Aorta (tissue), 5 donors: ENCODE data around the gene AFAP1L1. TPM values are rescaled to one million over a fixed set of nuclear protein-coding genes. Genes with fewer than 3 reads are reported as not detected.

Experiments
- ATAC-seq: fragments of 200-7000 bp; cut with Tn5 transposase; one replicate; pipeline ENCODE4 v1.9.1; 2022; ENCODE audit warnings: moderate library complexity; ENCODE audit not compliant: low FRiP score
- DNase-seq, 2 donors: peaks; one replicate each; pipeline ENCODE4 v3.0.0-alpha.2; 2020
- H3K27ac ChIP-seq, 2 donors: one replicate each; pipeline ENCODE4 v1.5.1; 2013; ENCODE audit warnings: low read length in 2 of 2, mild to moderate bottlenecking in 2 of 2, moderate library complexity in 2 of 2, control low read depth in 1 of 2, inconsistent platforms in 1 of 2, low read depth in 1 of 2
- H3K27me3 ChIP-seq, 2 donors: one replicate each; pipeline ENCODE4 v1.6.1; 2013; ENCODE audit warnings: control low read depth in 1 of 2, low read length in 1 of 2, mild to moderate bottlenecking in 1 of 2, moderate library complexity in 1 of 2; ENCODE audit not compliant: insufficient read depth in 2 of 2, control insufficient read depth in 1 of 2
- H3K36me3 ChIP-seq, 2 donors: one replicate each; pipeline ENCODE4 v1.6.1; 2013; ENCODE audit warnings: control low read depth in 1 of 2, low read length in 1 of 2, mild to moderate bottlenecking in 1 of 2; ENCODE audit not compliant: insufficient read depth in 2 of 2, control insufficient read depth in 1 of 2
- H3K4me1 ChIP-seq, 2 donors: one replicate each; pipeline ENCODE4 v1.6.1; 2013; ENCODE audit warnings: low read length in 2 of 2, control low read depth in 1 of 2, mild to moderate bottlenecking in 1 of 2, moderate library complexity in 1 of 2; ENCODE audit not compliant: insufficient read depth in 2 of 2, control insufficient read depth in 1 of 2
- H3K4me3 ChIP-seq, 2 donors: one replicate each; pipeline ENCODE4 v1.5.1; 2013; ENCODE audit warnings: low read length in 2 of 2, control low read depth in 1 of 2, mild to moderate bottlenecking in 1 of 2
- H3K9me3 ChIP-seq: one replicate; pipeline ENCODE4 v1.6.1; 2013; ENCODE audit warnings: mild to moderate bottlenecking, low read length; ENCODE audit not compliant: control insufficient read depth
- WGBS, 2 donors: extraction: QIAGEN DNeasy Blood & Tissue Kit; methylation state at CpG; one replicate each; pipeline ENCODE4 v1.1.7; 2013; 5-methylcytosine and 5-hydroxymethylcytosine counted together
- intact Hi-C, 2 donors: fragments of 100-400 bp; cut with DNase I; formaldehyde crosslinking; loops; one replicate each; pipeline versions ENCODE4 v1.14.2 to v1.15.0; 2022
- polyA plus RNA-seq, 2 donors: library from polyadenylated mRNA; stranded (reverse); fragments of 200-250 nt; gene quantifications; one replicate each; pipeline ENCODE4 v1.2.3, GENCODE V29; 2013
- total RNA-seq, 2 donors: library from RNA; stranded (reverse); fragmentation: NEBNext Ultra II Directional; extraction: Animal tissue kit (Norgen Biotek cat#: 25700); gene quantifications; one replicate each; pipeline ENCODE4 v1.2.1, GENCODE V29; 2021
- donor health status: healthy with polysubstance abuse.
- donor health status: Bipolar disorder and iron deficiency.
- donor health status: DM: no; HTN: no; CAD: no.
- donor health status: DM: no; HTN: no; CAD: no.
- donor health status: DM: yes; HTN: yes; CAD: no.

Gene AFAP1L1
- total and polyA plus RNA-seq, 4 donors, result 1.3 to 27.9 (median 7.7) TPM

DNA sequence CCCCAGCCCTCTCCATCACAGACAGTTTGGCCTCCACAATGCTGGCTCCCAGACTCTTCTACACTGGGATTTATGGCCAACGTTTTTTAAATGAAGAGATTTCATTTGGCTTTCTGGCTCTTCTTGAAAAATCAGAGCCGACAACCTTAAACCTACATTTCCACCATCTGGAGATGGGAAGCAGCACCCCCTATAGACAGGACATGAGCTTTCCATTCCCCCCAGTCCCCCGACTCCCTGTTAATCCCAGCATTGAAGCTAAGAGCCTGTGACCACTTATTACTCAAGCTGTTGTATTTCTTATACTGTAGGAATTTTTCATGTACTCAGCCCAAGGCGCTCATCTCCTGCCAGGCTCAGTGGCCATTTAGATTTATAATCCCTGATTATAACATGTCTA lies 34.0 kb upstream of the AFAP1L1 start:
- intact Hi-C loops, result no loop called here
- ATAC-seq (no peak), DNase-seq (no peak)
- H3K27me3 ChIP-seq, result no peaks in the 10 kb centered on the region
- H3K27ac ChIP-seq, result no peak overlapping the region
- no peaks in the 10 kb centered on the region for H3K36me3 ChIP-seq
- 54 to 57% methylated on average over 4 of the region's 4 CpGs for WGBS, 2 donors
- no peak overlapping the region for H3K4me3 ChIP-seq
- H3K4me1 ChIP-seq, result no peaks in the 10 kb centered on the region
- no peaks in the 10 kb centered on the region for H3K9me3 ChIP-seq

DNA sequence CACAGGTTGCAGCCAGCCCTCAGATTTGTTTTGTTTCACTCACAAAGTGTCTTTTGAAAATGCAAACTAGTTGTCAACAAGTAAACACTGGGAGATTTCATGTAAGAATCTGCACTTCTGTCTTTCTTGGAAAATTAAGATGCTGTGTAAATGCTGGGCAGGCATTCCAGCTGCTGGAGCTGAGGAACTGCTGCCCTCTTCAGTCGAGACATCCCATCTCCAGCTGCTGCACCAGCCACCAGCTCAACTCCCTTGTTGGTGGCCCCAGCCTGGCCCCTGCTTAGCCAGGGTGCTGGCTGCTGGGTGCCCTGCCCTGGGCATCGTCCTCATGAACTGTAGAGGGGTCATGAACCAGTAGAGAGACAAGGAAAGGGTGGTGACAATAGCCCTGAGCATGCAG lies 33.1 kb upstream of the AFAP1L1 start:
- 55 to 60% methylated on average over 2 of the region's 2 CpGs for WGBS, 2 donors
- H3K36me3 ChIP-seq, result no peaks in the 10 kb centered on the region
- ATAC-seq, result no peak
- H3K27ac ChIP-seq, result no peak overlapping the region
- no peak overlapping the region for H3K4me3 ChIP-seq
- DNase-seq, result no peak
- no peaks in the 10 kb centered on the region for H3K27me3 ChIP-seq
- H3K4me1 ChIP-seq, result no peaks in the 10 kb centered on the region
- intact Hi-C loops, result no loop called here
- H3K9me3 ChIP-seq, result no peaks in the 10 kb centered on the region

- no peaks in the 10 kb centered on the region for H3K4me1 ChIP-seq
- H3K27me3 ChIP-seq, result no peaks in the 10 kb centered on the region
- no peak overlapping the region for H3K4me3 ChIP-seq
- WGBS, 2 donors, result 77 to 92% methylated on average over 2 of the region's 2 CpGs
- ATAC-seq (no peak), DNase-seq (no peak)
- no peaks in the 10 kb centered on the region for H3K36me3 ChIP-seq
- H3K27ac ChIP-seq, result no peak overlapping the region
- intact Hi-C loops, result no loop called here
- H3K9me3 ChIP-seq, result no peaks in the 10 kb centered on the region
Observed at GRCh38 chr5:149239917-149240316, 31.7 kb upstream of the AFAP1L1 start.

- WGBS, 2 donors, result 44 to 46% methylated on average over 13 of the region's 13 CpGs
- peak in 1 of 2 donors; percentile 77 for DNase-seq
- Histone ChIP-seq H3K36me3 (no peaks in the 10 kb centered on the region), H3K27me3 (no peaks in the 10 kb centered on the region), H3K4me1 (no peaks in the 10 kb centered on the region), H3K4me3 (no peak overlapping the region), H3K9me3 (no peaks in the 10 kb centered on the region), H3K27ac (no peak overlapping the region)
- intact Hi-C loops, result no loop called here
- no peak for ATAC-seq
Observed at GRCh38 chr5:149240354-149240998, 31.2 kb upstream of the AFAP1L1 start.

- H3K4me3 ChIP-seq, result no peak overlapping the region
- WGBS, 2 donors, result 93 to 97% methylated on average over 3 of the region's 3 CpGs
Observed at GRCh38 chr5:149242339-149242738, 29.3 kb upstream of the AFAP1L1 start.

GRCh38 chr5:149246906-149247305 lies 24.8 kb upstream of the AFAP1L1 start:
- intact Hi-C loops, result no loop called here
- Histone ChIP-seq H3K9me3 (no peaks in the 10 kb centered on the region), H3K36me3 (peaks cover 0 to 2% of the 10 kb centered on the region in 2 donors), H3K27me3 (no peaks in the 10 kb centered on the region), H3K4me1 (no peaks in the 10 kb centered on the region), H3K27ac (no peak overlapping the region), H3K4me3 (no peak overlapping the region)
- 88 to 91% methylated on average over 4 of the region's 4 CpGs for WGBS, 2 donors
- no peak for ATAC-seq
- DNase-seq, result no peak

More at GRCh38 chr5:149242339-149242738, 29.3 kb upstream of the AFAP1L1 start:
- DNase-seq (no peak), ATAC-seq (no peak)
- H3K9me3 ChIP-seq, result no peaks in the 10 kb centered on the region
- intact Hi-C loops, result no loop called here
- H3K27ac ChIP-seq, result no peak overlapping the region
- H3K27me3 ChIP-seq, result no peaks in the 10 kb centered on the region
- no peaks in the 10 kb centered on the region for H3K4me1 ChIP-seq
- no peaks in the 10 kb centered on the region for H3K36me3 ChIP-seq

GRCh38 chr5:149247726-149248125 lies 23.9 kb upstream of the AFAP1L1 start:
- Histone ChIP-seq H3K27ac (no peak overlapping the region), H3K4me1 (no peaks in the 10 kb centered on the region), H3K9me3 (no peaks in the 10 kb centered on the region), H3K4me3 (no peak overlapping the region), H3K27me3 (no peaks in the 10 kb centered on the region), H3K36me3 (peaks cover 0 to 2% of the 10 kb centered on the region in 2 donors)
- intact Hi-C loops, result no loop called here
- DNase-seq (no peak), ATAC-seq (no peak)
- 90 to 94% methylated on average over 8 of the region's 8 CpGs for WGBS, 2 donors

- intact Hi-C loops, result no loop called here
- DNase-seq, result no peak
- 63 to 65% methylated on average over 4 of the region's 4 CpGs for WGBS, 2 donors
- Histone ChIP-seq H3K4me1 (no peaks in the 10 kb centered on the region), H3K36me3 (peaks cover 0 to 2% of the 10 kb centered on the region in 2 donors), H3K27ac (no peak overlapping the region), H3K9me3 (no peaks in the 10 kb centered on the region), H3K4me3 (no peak overlapping the region), H3K27me3 (no peaks in the 10 kb centered on the region)
- no peak for ATAC-seq
Observed at GRCh38 chr5:149251546-149251945, 20.1 kb upstream of the AFAP1L1 start.

DNA sequence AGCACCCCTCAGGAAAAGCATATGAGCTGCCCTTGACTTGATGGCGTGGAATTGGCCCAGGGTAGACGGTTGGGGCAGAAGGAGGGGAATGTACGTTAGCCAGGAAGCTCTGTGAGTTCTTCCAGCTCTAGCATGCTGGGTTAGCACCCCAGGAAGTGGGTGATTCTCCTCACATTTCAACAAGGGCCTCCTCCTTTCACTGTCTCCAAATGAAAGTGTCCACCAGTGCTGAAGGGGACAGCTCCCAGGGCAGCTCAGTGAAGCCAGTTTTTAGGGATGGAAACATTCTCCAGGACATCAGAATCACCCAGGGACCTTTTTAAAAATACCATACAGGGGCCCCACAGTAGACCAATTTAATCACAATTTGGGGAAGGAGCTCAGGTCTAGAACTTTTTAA lies 17.2 kb upstream of the AFAP1L1 start:
- WGBS, 2 donors, result 32 to 35% methylated on average over 3 of the region's 3 CpGs
- Histone ChIP-seq H3K9me3 (no peaks in the 10 kb centered on the region), H3K36me3 (no peaks in the 10 kb centered on the region), H3K4me3 (no peak overlapping the region), H3K4me1 (no peaks in the 10 kb centered on the region), H3K27ac (no peak overlapping the region), H3K27me3 (no peaks in the 10 kb centered on the region)
- ATAC-seq (no peak), DNase-seq (peak in 1 of 2 donors; percentile 9)
- intact Hi-C loops, result no loop called here
